WTC11 (cell line): ENCODE results near the gene PDLIM1. TPM values are rescaled to one million over a fixed set of nuclear protein-coding genes. Genes with fewer than 3 reads are reported as not detected.

Experiments
- ATAC-seq: fragments of 200-7000 bp; cut with Tn5 transposase; 2 replicates; pipeline ENCODE4 v1.10.0; 2021; ENCODE audit warnings: mild to moderate bottlenecking, moderate library complexity
- CTCF ChIA-PET: fragments of 300-600 bp; sonication (Branson Sonifier 250); formaldehyde crosslinking; loops from one replicate; lab custom pipeline; 2021; ENCODE audit warnings: antibody characterized with exemption; lab: Charles Lee
- POLR2A ChIA-PET: fragments of 350-600 bp; sonication (Branson Sonifier 250); formaldehyde crosslinking; loops from one replicate; lab custom pipeline; 2021; ENCODE audit warnings: antibody characterized with exemption; lab: Charles Lee
- DNase-seq: peaks from one replicate; pipeline ENCODE4 v3.0.0; 2021; ENCODE audit warnings: low spot score
- H3K27ac Mint-ChIP-seq: 2 replicates; pipeline ENCODE4 v1.8.0; 2021; ENCODE audit warnings: mixed read lengths
- H3K27me3 Mint-ChIP-seq: 2 replicates; pipeline ENCODE4 v1.8.0; 2021; ENCODE audit warnings: low read depth, mild to moderate bottlenecking, moderate library complexity, mixed read lengths
- H3K36me3 Mint-ChIP-seq: 2 replicates; pipeline ENCODE4 v1.8.0; 2021; ENCODE audit warnings: mixed read lengths
- H3K4me1 Mint-ChIP-seq: 2 replicates; pipeline ENCODE4 v1.8.0; 2022; ENCODE audit warnings: mixed read lengths
- H3K4me3 Mint-ChIP-seq: 2 replicates; pipeline ENCODE4 v1.8.0; 2021; ENCODE audit warnings: mild to moderate bottlenecking, moderate library complexity, mixed read lengths
- H3K9me3 Mint-ChIP-seq: 2 replicates; pipeline ENCODE4 v1.8.0; 2021; ENCODE audit warnings: mixed read lengths
- CREB1 ChIP-seq: sonication (generic); formaldehyde crosslinking; IDR thresholded peaks from 2 replicates; pipeline ENCODE4 v1.8.0; 2023; ENCODE audit warnings: mild to moderate bottlenecking, missing genetic modification reagents
- ELF4 ChIP-seq: sonication (generic); formaldehyde crosslinking; IDR thresholded peaks from 2 replicates; pipeline ENCODE4 v1.8.1; 2022; ENCODE audit warnings: low read depth, mild to moderate bottlenecking, moderate library complexity, missing genetic modification reagents
- ETV6 ChIP-seq: sonication (generic); formaldehyde crosslinking; IDR thresholded peaks from 2 replicates; pipeline ENCODE4 v1.8.1; 2022; ENCODE audit warnings: mild to moderate bottlenecking, missing genetic modification reagents
- GRHL2 ChIP-seq: fragments of 250-450 bp; sonication (Bioruptor Pico); IDR thresholded peaks from 2 replicates; pipeline ENCODE4 v1.8.0; 2022; ENCODE audit warnings: mild to moderate bottlenecking, moderate library complexity; ENCODE audit not compliant: insufficient replicate concordance, severe bottlenecking
- MAX ChIP-seq: sonication (generic); formaldehyde crosslinking; IDR thresholded peaks from 2 replicates; pipeline ENCODE4 v1.8.0; 2022; ENCODE audit warnings: mild to moderate bottlenecking, missing genetic modification reagents
- NFE2L1 ChIP-seq: sonication (generic); formaldehyde crosslinking; IDR thresholded peaks from 2 replicates; pipeline ENCODE4 v1.8.1; 2023; ENCODE audit warnings: missing genetic modification reagents
- NR2C2 ChIP-seq: sonication (generic); formaldehyde crosslinking; IDR thresholded peaks from 2 replicates; pipeline ENCODE4 v1.8.0; 2022; ENCODE audit warnings: mild to moderate bottlenecking, missing genetic modification reagents
- OVOL2 ChIP-seq: fragments of 250-450 bp; sonication (Bioruptor Pico); IDR thresholded peaks from 2 replicates; pipeline ENCODE4 v1.9.0; 2021; ENCODE audit warnings: mild to moderate bottlenecking, borderline replicate concordance
- PRDM15 ChIP-seq: sonication (generic); formaldehyde crosslinking; IDR thresholded peaks from 2 replicates; pipeline ENCODE4 v1.8.0; 2022; ENCODE audit warnings: missing genetic modification reagents
- RELA ChIP-seq: sonication (generic); formaldehyde crosslinking; IDR thresholded peaks from 2 replicates; pipeline ENCODE4 v1.8.1; 2022; ENCODE audit warnings: missing genetic modification reagents, mild to moderate bottlenecking, borderline replicate concordance
- RORB ChIP-seq: fragments of 250-450 bp; sonication (Bioruptor Pico); IDR thresholded peaks from 2 replicates; pipeline ENCODE4 v1.9.0; 2021; ENCODE audit warnings: mild to moderate bottlenecking
- SMAD4 ChIP-seq: sonication (generic); formaldehyde crosslinking; IDR thresholded peaks from 2 replicates; pipeline ENCODE4 v1.8.0; 2022; ENCODE audit warnings: mild to moderate bottlenecking, missing genetic modification reagents
- TCF7 ChIP-seq: sonication (generic); formaldehyde crosslinking; IDR thresholded peaks from 2 replicates; pipeline ENCODE4 v1.8.0; 2022; ENCODE audit warnings: mild to moderate bottlenecking, low read depth, missing genetic modification reagents, moderate library complexity
- ZNF396 ChIP-seq: fragments of 250-450 bp; sonication (Bioruptor Pico); IDR thresholded peaks from 2 replicates; pipeline ENCODE4 v1.8.0; 2021; ENCODE audit warnings: mild to moderate bottlenecking, moderate library complexity, borderline replicate concordance
- ZNF425 ChIP-seq: fragments of 250-450 bp; sonication (Bioruptor Pico); conservative IDR thresholded peaks from 2 replicates; pipeline ENCODE4 v1.9.0; 2021; ENCODE audit warnings: mild to moderate bottlenecking
- total RNA-seq: library from RNA; stranded (reverse); gene quantifications from 3 replicates; pipeline ENCODE4 v1.2.3, GENCODE V29; 2021
- TF ChIP-seq, protein P1 (sequence below): sonication (generic); formaldehyde crosslinking; IDR thresholded peaks from 2 replicates; pipeline ENCODE4 v1.8.1; 2023; ENCODE audit warnings: mild to moderate bottlenecking, moderate library complexity, missing genetic modification reagents

The PDLIM1 gene
- total RNA-seq, 1 experiment from 2014 or later = 223 TPM

DNA sequence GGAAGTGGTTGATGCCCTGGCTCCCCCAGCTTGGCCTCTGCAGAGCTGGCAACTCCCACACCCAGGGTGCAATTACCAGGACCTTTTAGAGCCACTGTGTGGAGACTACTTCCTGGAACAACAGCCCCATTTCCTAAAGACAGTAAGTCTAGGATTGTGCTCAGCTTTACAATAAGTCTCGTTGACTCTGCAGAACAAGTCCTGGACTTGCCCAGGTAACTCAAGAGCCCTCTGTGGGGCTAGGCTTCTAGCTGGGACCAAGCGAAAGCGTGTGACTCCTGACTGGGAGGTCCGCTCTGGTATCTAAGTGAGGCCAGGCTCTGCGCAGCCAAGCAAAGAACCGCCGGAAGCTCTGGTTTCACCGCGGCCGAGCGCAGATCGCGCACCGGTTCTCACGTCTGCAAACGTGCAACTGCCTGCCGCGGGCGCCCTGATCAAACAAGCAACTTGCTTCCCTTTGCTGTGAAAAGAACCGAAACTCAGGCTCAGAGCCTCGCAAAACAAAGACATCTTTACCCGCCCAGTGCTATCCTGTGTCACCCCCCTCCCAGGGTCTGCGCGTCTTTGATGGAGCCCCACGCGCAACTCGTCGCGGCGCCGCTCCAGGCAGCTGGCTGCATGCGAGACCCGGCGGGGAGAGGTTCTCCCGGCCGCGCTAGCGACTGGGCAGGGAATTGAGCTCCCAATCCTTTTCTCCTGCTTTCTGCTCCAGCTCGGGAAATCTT, 4.4 kb upstream of the PDLIM1 start:
- ATAC-seq = peak; percentile 51
- CTCF ChIA-PET = interaction anchor here (0.6 to 1.6 kb wide), 10 partner anchors 9 to 398 kb away, joined by 3 to 9 read pairs (median 3); partner anchors contain the start of gene TCTN3

GRCh38 chr10:95293631-95294030, 2.8 kb upstream of the PDLIM1 start:
- no peak for DNase-seq
- POLR2A ChIA-PET = no interaction called here

More for the DNA sequence above, 4.4 kb upstream of the PDLIM1 start:
- POLR2A ChIA-PET = interaction anchor here (0.5 to 0.8 kb wide), 2 partner anchors 16 to 20 kb away, joined by 3 read pairs; no protein-coding TSS in a partner anchor
- DNase-seq = peak; percentile 71
- H3K4me1 Mint-ChIP-seq = peaks cover 37% of the 10 kb centered on the region
- H3K36me3 Mint-ChIP-seq = no peaks in the 10 kb centered on the region
- H3K27ac Mint-ChIP-seq = peak overlapping the region; percentile 28
- H3K4me3 Mint-ChIP-seq = peak overlapping the region; percentile 50
- peaks cover 55% of the 10 kb centered on the region for H3K27me3 Mint-ChIP-seq
- no peaks in the 10 kb centered on the region for H3K9me3 Mint-ChIP-seq
- TF ChIP-seq MAX (CRISPR knock-in tag) (peak; percentile 26; the same call in 1 of the 2 replicates), PRDM15 (peak; percentile 90), RELA (no peak)

More at GRCh38 chr10:95293631-95294030, 2.8 kb upstream of the PDLIM1 start:
- no peaks in the 10 kb centered on the region for H3K9me3 Mint-ChIP-seq
- H3K27ac Mint-ChIP-seq = no peak overlapping the region
- no peak overlapping the region for H3K4me3 Mint-ChIP-seq
- CTCF ChIA-PET = interaction anchor here (0.9 to 1.0 kb wide), 2 partner anchors 51 to 69 kb away, joined by 3 read pairs; no protein-coding TSS in a partner anchor
- peaks cover 50% of the 10 kb centered on the region for H3K4me1 Mint-ChIP-seq
- no peak for TF ChIP-seq ETV6 (CRISPR knock-in tag)
- TF ChIP-seq GRHL2 (CRISPR knock-in tag) = no peak
- no peak for TF ChIP-seq CREB1 (CRISPR knock-in tag)
- no peak for TF ChIP-seq OVOL2 (CRISPR knock-in tag)
- TF ChIP-seq ZNF425 (CRISPR knock-in tag) = no peak
- TF ChIP-seq SMAD4 (CRISPR knock-in tag) = no peak
- no peak for TF ChIP-seq NR2C2 (CRISPR knock-in tag)
- TF ChIP-seq, protein P1, sequence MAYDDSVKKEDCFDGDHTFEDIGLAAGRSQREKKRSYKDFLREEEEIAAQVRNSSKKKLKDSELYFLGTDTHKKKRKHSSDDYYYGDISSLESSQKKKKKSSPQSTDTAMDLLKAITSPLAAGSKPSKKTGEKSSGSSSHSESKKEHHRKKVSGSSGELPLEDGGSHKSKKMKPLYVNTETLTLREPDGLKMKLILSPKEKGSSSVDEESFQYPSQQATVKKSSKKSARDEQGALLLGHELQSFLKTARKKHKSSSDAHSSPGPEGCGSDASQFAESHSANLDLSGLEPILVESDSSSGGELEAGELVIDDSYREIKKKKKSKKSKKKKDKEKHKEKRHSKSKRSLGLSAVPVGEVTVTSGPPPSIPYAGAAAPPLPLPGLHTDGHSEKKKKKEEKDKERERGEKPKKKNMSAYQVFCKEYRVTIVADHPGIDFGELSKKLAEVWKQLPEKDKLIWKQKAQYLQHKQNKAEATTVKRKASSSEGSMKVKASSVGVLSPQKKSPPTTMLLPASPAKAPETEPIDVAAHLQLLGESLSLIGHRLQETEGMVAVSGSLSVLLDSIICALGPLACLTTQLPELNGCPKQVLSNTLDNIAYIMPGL = no peak
- TF ChIP-seq NFE2L1 = no peak
- no peak for TF ChIP-seq TCF7
- no peak for TF ChIP-seq ELF4 (CRISPR knock-in tag)
- TF ChIP-seq ZNF396 (CRISPR knock-in tag) = no peak
- TF ChIP-seq RORB (CRISPR knock-in tag) = no peak
- TF ChIP-seq, all 79 proteins: peak for 0
- no peak for ATAC-seq
- Mint-ChIP-seq H3K27me3 (peaks cover 55% of the 10 kb centered on the region), H3K36me3 (no peaks in the 10 kb centered on the region)
